HG02870 (cell line): ENCODE data around the gene ALOXE3.
"Not testable (repeated sequence)": the region's sequence is repeated elsewhere in the genome, so short reads cannot be mapped to it uniquely, and the experiment has no call there.

ENCODE experiments used
- ATAC-seq: cut with Tn5 transposase; IDR thresholded peaks from one replicate; pipeline ENCODE4 v1.9.1; 2021; ENCODE audit warnings: mild to moderate bottlenecking, moderate library complexity; ENCODE audit not compliant: unreplicated experiment

Gene ALOXE3

DNA sequence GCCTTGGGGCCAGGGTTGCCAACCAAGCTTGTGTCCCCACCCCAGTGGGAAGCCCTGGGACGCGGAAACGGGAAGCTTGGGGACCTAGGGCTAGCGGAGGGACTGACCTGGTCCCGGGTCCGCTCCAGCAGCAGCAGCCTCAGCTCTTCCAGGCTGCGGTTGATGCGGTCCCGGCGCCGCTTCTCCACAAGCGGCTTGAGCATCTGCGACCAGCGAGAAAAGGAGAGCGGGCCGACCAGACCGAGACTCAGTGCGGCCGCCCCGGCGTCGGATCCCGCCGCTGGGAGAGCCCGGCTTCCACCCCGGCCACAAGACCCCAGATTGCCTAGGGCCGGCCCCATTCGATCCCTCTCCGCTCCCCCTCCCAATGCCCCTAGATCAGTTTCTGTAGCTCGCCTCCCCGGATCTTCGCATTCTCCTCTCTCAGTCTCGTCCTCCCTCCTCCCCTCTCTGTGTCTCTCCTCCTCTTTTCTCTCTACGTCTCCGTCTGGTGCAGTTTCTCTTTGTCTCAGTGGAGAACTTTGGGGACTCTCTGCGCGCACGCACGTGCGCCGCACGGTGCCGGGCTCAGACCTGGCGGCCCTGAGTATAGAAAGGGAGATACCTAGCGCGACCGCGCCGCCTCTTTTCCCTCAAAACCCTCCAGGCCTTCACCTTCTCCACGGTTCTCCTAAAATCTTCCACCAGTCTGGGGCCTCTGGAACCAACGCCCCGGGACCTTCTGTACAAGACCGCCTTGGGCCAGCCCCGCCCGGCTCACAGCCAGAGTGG, 4.8 kb upstream of the ALOXE3 start:
- ATAC-seq = no peak

DNA sequence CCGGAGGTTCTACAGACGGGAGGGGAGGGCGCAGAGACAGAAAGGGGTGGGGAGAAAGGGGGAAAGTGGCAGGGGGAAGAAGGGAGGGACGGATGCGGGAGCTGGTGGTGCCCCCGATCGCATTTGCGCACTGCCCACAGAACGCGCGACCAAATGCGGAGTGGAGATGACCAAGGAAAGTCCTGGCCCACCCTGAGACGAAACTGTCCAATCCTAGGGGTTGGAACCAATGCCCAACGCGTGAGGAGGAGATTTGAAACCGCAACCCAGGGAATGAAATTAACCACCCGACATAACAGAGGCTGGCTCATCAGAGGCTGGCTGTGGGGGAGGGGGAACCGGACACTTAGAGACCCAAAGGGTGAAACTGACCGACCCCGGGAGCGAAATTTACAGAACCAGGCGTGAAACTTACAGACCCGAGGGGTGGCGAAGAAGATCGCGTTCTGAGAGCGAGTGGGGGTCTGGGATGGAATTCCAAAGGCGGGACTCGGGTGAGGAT, 4.2 kb upstream of the ALOXE3 start:
- ATAC-seq = no peak

DNA sequence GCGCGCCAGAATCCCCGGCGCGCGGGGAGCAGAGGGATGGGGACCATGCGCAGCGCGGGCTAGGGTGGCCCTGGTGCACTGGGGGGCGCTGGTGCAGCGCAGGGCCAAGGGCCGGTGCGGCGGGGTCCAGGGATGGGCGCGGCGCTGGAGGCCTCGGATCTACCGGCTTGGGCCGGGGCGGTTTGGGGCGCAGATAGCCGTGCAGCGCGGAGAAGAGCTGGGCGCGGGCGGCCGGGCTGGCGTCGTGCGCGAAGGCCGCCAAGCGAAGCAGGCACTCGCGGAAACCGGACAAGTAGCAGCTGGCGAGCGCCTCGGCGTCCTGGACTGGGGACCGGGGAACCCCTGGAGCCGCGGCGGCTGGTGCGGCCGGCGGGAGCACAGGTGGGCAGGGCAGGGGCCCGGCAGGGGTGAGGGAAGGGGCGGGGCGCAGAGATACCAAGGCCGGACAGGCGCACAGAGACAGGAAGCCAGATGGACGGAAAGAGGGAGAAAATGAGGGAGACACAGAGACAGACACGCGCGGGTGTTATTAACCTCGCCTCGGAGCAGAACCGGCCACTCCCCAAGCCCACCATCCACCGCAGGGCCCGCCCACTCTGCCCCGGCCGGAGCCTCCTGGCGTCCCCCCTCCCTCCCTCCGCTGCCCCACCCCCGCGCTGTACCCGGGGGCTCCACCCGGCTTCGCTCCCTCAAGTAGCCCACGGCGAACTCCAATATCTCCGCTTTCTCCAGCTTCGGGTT, 3.5 kb upstream of the ALOXE3 start:
- peak; percentile 23 for ATAC-seq

DNA sequence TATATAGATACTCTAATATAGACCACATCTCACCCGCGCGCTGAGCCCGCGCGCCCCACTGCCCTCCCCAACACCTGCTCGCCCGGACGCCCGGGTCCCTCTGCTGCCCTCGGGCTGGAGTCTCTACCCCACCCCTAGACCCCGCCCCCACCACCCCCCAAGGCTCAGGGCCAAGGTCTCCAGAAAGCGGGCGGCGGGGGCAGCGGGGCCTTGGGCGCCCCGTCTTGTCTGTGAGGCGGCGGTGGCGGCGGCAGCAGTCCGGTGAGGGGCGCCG, 3.0 kb upstream of the ALOXE3 start:
- ATAC-seq = peak; percentile 1

- ATAC-seq = no peak
These were observed 2.4 kb upstream of the ALOXE3 start for GRCh38 chr17:8120520-8121406.

- ATAC-seq = peak; percentile 25
These were observed 1.5 kb upstream of the ALOXE3 start for GRCh38 chr17:8119581-8120519.

- peak; percentile 40 for ATAC-seq
These were observed 661 bp upstream of the ALOXE3 start for GRCh38 chr17:8118769-8119580.

DNA sequence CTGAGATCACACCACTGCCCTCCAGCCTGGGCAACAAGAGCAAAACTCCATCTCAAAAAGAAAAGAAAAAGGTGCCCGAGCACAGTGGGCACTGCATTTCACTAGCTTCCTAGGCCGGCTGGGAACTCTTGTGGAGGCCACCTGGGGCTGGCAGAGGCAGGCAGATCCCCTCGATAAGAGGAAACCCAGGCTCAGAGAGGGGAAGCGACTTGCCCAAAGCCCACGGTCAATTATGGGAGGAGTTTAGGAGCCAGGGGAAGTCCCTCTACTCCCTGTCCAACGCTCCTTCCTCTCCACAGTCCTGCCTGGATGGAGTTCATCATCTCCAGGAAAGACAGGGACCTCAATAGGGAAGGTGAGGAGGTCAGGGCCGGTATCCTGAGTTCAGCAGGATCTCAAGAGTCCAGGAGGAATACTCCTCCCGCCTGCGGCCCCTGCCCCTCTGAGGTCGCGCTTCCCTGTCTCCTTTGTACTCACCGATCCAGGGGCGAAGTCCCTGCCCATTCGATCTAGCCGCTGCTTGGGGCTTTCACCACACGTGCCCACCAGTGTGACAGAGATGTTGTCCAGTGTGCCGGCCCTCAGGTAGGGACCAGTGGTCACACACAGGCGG, 841 bp downstream of the ALOXE3 start:
- ATAC-seq = no peak

- no peak for ATAC-seq
These were observed 1.5 kb downstream of the ALOXE3 start for GRCh38 chr17:8116776-8117175.

- no peak for ATAC-seq
These were observed 7.4 kb downstream of the ALOXE3 start for GRCh38 chr17:8110907-8111306.

DNA sequence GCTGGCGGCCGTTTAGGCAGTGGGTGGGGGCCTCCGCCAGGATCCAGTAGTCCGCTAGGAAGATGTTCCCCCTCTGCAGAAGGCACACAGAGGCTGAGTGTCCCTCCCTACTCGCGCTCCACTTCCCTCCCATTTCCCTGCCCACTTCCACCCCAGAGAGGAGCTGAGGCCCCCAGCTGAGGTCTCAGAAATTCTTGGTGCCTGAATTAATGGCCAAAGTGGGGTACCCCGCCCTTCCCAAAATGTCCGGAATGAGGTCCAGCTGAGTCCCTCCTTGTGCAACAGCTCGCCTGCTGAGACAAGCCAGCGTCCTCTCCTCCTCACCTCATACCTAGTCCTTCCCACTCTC, 7.9 kb downstream of the ALOXE3 start:
- ATAC-seq = no peak

GRCh38 chr17:8109661-8110455, 8.5 kb downstream of the ALOXE3 start:
- no peak for ATAC-seq

DNA sequence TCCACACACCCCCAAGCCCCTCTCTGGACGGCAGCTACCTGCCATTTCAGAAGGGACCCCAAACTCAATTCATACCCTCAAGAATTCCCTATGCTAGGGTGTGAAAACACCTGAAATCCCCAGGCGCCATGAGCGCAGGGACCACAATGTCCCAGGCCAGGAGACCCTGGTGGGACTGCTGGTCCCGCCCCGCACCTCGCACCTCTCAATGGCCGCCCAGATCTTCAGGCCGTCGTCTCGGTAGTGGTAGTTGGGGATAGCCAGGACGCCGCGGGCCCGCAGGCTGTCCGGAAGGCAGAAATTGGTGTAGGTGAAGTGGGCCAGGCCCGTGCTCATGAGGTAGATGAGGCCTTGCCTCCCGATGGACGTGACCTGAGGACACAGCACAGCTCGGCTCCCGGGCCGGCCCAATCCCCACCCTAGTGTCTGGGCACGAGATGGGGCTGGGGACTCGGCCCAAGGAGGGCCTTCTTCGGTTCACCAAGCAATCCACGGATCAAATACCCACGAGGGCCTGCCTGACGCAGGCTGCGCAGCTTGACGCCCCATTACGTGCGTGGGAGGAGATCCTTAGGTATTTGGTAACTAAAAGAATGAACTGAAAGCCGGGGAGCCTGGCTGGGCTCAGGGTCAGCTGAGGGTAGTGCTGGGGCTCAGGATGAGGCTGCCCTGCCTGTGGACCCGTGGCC, 9.2 kb downstream of the ALOXE3 start:
- no peak for ATAC-seq

DNA sequence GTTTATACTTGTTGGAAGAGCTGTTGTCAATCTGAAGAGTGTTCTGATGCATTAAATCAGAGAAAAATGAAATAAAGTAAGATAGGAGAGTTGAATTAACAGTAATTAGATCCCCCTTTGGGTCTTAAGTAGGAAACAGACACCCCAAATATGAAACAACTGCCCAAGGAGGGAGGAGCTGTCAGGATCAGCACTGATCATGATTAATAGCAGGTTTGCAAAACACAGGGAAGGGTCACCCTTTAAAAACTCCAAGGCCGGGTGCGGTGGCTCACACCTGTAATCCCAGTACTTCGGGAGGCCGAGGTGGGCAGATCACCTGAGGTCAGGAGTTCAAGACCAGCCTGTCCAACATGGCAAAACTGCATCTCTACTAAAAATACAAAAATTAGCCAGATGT, 11.3 kb downstream of the ALOXE3 start:
- ATAC-seq = not testable (repeated sequence)

GRCh38 chr17:8105957-8106398, 12.3 kb downstream of the ALOXE3 start:
- no peak for ATAC-seq

GRCh38 chr17:8104911-8105310, 13.4 kb downstream of the ALOXE3 start:
- no peak for ATAC-seq

DNA sequence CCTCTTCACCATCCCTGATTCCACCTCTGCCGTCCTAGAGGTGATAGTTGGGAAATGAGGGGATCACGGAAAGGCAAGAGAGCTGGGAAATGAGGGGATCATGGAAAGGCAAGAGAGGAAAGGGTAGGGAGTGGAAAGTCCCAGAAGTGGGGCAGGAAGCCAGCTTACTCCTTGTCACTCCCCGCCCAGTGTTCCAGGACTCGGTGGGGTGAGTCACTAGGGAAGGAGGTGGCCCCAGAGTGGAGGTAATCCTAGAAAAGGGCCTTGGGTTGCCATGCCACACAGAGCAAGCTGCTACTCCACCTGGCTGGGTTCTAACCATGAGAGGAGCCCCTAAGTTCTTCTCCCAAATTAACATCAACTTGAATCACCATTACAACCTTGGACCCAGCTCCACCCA, 14.8 kb downstream of the ALOXE3 start:
- no peak for ATAC-seq

- no peak for ATAC-seq
These were observed 16.6 kb downstream of the ALOXE3 start for GRCh38 chr17:8101721-8102120.
